ENCODE results near the gene WDFY4.

GRCh38 chr10:48945441-48946130 lies 260.9 kb downstream of the WDFY4 start:
- TF ChIP-seq PATZ1 (CRISPR knock-in tag; IDR thresholded peaks at IDR 0.05): no peak
- TF ChIP-seq, protein P1, sequence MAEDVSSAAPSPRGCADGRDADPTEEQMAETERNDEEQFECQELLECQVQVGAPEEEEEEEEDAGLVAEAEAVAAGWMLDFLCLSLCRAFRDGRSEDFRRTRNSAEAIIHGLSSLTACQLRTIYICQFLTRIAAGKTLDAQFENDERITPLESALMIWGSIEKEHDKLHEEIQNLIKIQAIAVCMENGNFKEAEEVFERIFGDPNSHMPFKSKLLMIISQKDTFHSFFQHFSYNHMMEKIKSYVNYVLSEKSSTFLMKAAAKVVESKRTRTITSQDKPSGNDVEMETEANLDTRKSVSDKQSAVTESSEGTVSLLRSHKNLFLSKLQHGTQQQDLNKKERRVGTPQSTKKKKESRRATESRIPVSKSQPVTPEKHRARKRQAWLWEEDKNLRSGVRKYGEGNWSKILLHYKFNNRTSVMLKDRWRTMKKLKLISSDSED (CRISPR knock-in tag; IDR thresholded peaks at IDR 0.05): no peak
- no peak for TF ChIP-seq MYNN (CRISPR knock-in tag; IDR thresholded peaks at IDR 0.05; ENCODE audit: low read depth)
- no peak for TF ChIP-seq ZNF3 (CRISPR knock-in tag; IDR thresholded peaks at IDR 0.05)
- no peak for TF ChIP-seq ZNF614 (CRISPR knock-in tag; IDR thresholded peaks at IDR 0.05; ENCODE audit: borderline replicate concordance)
- no peak for TF ChIP-seq ZBTB20 (CRISPR knock-in tag; IDR thresholded peaks at IDR 0.05; ENCODE audit: borderline replicate concordance, low read depth)
- TF ChIP-seq ATF3 (CRISPR knock-in tag; IDR thresholded peaks at IDR 0.05): no peak
- TF ChIP-seq TAF1 (CRISPR knock-in tag; IDR thresholded peaks at IDR 0.05): no peak

All from HepG2 (cell line).